ENCODE measurements around the gene RTN4RL1. TPM values are rescaled to one million over a fixed set of nuclear protein-coding genes. Genes with fewer than 3 reads are reported as not detected.

The RTN4RL1 gene
- polyA plus RNA-seq, 1 donor (not counting 4 experiments of a cell fraction or from before 2014, with no cell fraction given), result 2.3 TPM

DNA sequence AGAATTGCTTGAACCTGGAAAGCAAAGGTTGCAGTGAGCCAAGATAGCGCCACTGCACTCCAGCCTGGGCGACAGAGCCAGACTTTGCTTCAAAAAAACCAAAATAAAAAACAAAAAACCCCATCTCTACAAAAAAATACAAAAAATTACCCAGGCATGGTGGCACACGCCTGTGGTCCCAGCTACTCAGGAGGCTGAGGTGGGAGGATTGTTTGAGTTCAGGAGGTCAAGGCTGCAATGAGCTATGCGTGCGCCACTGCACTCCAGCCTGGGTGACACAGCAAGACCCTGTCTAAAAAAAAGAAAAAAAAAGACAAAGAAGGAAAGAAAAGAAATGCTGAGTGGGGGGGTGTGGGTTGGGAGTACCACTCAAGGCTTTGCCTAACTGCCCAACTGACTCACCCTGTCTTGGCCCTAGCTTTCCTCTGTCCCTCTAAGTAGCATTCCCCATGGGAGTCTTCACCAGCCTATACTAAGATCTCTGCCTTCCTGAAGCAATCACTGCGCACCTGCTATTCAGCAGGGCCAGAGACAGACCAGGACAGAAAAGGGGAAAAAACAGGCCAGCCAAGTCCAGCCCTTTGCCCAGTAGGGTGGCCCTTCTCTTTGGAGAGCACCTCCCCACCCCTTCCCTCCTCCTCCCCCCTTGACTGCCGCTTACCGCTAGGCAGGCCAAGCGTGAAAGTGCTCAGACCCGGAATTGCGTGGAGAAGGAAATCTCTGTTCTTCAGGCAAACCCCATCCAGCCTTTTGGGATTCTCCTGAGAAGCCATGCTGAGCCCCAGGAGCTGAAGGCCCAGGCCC lies 45.8 kb downstream of the RTN4RL1 start:
- Histone ChIP-seq H3K4me1 (ENCODE audit: control insufficient read depth, extremely low read depth, insufficient read depth, low read length) (peaks cover 14% of the 10 kb centered on the region), H3K27ac (ENCODE audit: control insufficient read depth, insufficient read depth, low read length) (no peak overlapping the region), H3K4me3 (ENCODE audit: control insufficient read depth in 2 of 3, extremely low read depth in 1 of 3, insufficient read depth in 2 of 3, low read depth in 1 of 3, low read length in 3 of 3) (no peak overlapping the region), H2AFZ (ENCODE audit: control insufficient read depth, low read length) (no peak overlapping the region), H3K9me3 (ENCODE audit: control insufficient read depth, low read depth, low read length) (no peaks in the 10 kb centered on the region), H3K79me2 (ENCODE audit: control insufficient read depth, insufficient read depth, low read length) (no peaks in the 10 kb centered on the region), H4K20me1 (ENCODE audit: control insufficient read depth, extremely low read depth, insufficient read depth, low read length) (no peaks in the 10 kb centered on the region), H3K27me3 (ENCODE audit: control insufficient read depth, extremely low read depth, insufficient read depth, low read length) (no peaks in the 10 kb centered on the region), H3K9me1 (ENCODE audit: control insufficient read depth, extremely low read depth, insufficient read depth, low read length) (no peaks in the 10 kb centered on the region), H3K4me2 (ENCODE audit: control insufficient read depth, extremely low read depth, insufficient read depth, low read depth, low read length) (no peak overlapping the region), H3K9ac (ENCODE audit: control insufficient read depth, extremely low read depth, insufficient read depth, low read length) (no peak overlapping the region), H3K36me3 (ENCODE audit: control insufficient read depth in 2 of 2, extremely low read depth in 1 of 2, insufficient read depth in 2 of 2, low read length in 2 of 2) (no peaks in the 10 kb centered on the region)
- dilution Hi-C loops (cut with MboI; ENCODE audit: extremely low pct_ligation_motif_present, low sequenced_read_pairs), result no loop called here
- FAIRE-seq (no peak), DNase-seq (ENCODE audit: low read depth, low spot score) (no peak)
- no peak for TF ChIP-seq EZH2 (IDR thresholded peaks at IDR 0.05; ENCODE audit: low read length)
- TF ChIP-seq, protein P1, sequence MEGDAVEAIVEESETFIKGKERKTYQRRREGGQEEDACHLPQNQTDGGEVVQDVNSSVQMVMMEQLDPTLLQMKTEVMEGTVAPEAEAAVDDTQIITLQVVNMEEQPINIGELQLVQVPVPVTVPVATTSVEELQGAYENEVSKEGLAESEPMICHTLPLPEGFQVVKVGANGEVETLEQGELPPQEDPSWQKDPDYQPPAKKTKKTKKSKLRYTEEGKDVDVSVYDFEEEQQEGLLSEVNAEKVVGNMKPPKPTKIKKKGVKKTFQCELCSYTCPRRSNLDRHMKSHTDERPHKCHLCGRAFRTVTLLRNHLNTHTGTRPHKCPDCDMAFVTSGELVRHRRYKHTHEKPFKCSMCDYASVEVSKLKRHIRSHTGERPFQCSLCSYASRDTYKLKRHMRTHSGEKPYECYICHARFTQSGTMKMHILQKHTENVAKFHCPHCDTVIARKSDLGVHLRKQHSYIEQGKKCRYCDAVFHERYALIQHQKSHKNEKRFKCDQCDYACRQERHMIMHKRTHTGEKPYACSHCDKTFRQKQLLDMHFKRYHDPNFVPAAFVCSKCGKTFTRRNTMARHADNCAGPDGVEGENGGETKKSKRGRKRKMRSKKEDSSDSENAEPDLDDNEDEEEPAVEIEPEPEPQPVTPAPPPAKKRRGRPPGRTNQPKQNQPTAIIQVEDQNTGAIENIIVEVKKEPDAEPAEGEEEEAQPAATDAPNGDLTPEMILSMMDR (optimal IDR thresholded peaks at IDR 0.05 in 1 of 3, IDR thresholded peaks at IDR 0.05 in 1 of 3, conservative IDR thresholded peaks at IDR 0.05 in 1 of 3; ENCODE audit: extremely low read depth in 1 of 3, insufficient read depth in 2 of 3, low read length in 3 of 3), result no peak

DNA sequence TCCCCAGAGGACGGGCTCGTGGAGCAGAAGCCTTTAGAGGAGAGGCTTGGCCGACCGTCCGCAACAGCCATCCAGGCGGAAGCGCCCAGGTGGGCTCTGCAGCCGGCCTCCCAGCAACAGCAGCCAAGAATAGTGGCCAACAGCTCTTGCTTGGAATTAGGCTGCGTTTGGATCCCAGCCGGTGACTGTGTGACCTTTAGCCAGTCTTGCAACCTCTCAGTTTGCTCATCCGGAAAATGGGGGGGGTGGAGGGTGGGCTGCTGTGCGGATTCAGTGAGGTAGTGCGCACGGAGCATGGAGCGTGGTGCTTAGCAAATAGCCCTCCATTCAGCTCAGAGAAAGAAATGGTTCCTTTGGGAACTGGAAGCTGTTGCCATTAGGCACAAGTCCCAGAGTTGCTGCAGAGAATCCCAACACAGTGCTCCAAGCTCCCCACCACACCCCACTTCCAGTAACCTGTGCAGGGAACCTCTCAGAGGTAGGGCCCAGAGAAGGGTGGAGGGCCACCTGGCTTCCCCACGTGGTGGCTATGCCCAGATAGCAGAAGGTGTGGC lies 46.7 kb downstream of the RTN4RL1 start:
- dilution Hi-C loops (cut with MboI; ENCODE audit: extremely low pct_ligation_motif_present, low sequenced_read_pairs), result no loop called here
- peaks cover 14% of the 10 kb centered on the region for H3K4me1 ChIP-seq (ENCODE audit: control insufficient read depth, extremely low read depth, insufficient read depth, low read length)
- DNase-seq (ENCODE audit: low read depth, low spot score), result no peak
- H3K9ac ChIP-seq (ENCODE audit: control insufficient read depth, extremely low read depth, insufficient read depth, low read length), result no peak overlapping the region
- TF ChIP-seq, protein P1 (optimal IDR thresholded peaks at IDR 0.05 in 1 of 3, IDR thresholded peaks at IDR 0.05 in 1 of 3, conservative IDR thresholded peaks at IDR 0.05 in 1 of 3; ENCODE audit: extremely low read depth in 1 of 3, insufficient read depth in 2 of 3, low read length in 3 of 3), result no peak
- no peak for TF ChIP-seq EZH2 (IDR thresholded peaks at IDR 0.05; ENCODE audit: low read length)
- H2AFZ ChIP-seq (ENCODE audit: control insufficient read depth, low read length), result no peak overlapping the region
- H4K20me1 ChIP-seq (ENCODE audit: control insufficient read depth, extremely low read depth, insufficient read depth, low read length), result no peaks in the 10 kb centered on the region
- H3K4me2 ChIP-seq (ENCODE audit: control insufficient read depth, extremely low read depth, insufficient read depth, low read depth, low read length), result no peak overlapping the region
- FAIRE-seq, result no peak
- H3K9me3 ChIP-seq (ENCODE audit: control insufficient read depth, low read depth, low read length), result no peaks in the 10 kb centered on the region
- no peaks in the 10 kb centered on the region for H3K27me3 ChIP-seq (ENCODE audit: control insufficient read depth, extremely low read depth, insufficient read depth, low read length)
- no peak overlapping the region for H3K4me3 ChIP-seq (ENCODE audit: control insufficient read depth in 2 of 3, extremely low read depth in 1 of 3, insufficient read depth in 2 of 3, low read depth in 1 of 3, low read length in 3 of 3)
- H3K9me1 ChIP-seq (ENCODE audit: control insufficient read depth, extremely low read depth, insufficient read depth, low read length), result no peaks in the 10 kb centered on the region
- no peaks in the 10 kb centered on the region for H3K36me3 ChIP-seq (ENCODE audit: control insufficient read depth in 2 of 2, extremely low read depth in 1 of 2, insufficient read depth in 2 of 2, low read length in 2 of 2)
- no peaks in the 10 kb centered on the region for H3K79me2 ChIP-seq (ENCODE audit: control insufficient read depth, insufficient read depth, low read length)
- no peak overlapping the region for H3K27ac ChIP-seq (ENCODE audit: control insufficient read depth, insufficient read depth, low read length)

All from keratinocyte (primary cell).